ENCODE results near the gene PCBP1.

PCBP1 gene

DNA sequence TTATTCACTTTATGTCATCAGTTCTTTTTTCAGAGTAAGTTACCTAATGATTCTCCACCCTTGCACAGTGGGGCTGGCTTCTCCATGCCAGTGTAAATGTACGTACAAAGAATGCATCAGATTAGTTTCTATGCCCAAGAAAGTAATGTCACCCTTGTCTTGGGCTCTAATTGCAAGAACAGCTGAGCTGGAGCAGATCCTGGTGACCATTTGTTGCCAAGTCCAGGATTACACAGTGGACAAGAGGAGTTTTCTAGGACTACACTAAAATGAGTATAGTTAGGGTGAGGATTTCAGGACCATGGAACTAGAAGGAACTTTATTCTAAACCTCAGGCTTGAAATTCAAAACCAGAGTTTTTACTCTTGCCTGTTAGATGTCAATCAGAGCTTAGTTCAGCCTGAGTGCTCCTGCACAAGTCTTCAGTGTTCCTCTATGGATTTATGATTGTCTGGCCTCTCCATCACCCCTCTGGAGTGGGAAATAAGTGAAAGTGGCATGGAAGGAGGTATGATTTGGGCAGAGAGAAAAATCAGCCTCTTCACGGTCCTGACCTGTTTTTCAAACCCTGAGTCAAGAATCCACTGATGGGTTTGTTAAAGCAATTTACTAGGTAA lies 29.8 kb downstream of the PCBP1 start:
- Histone ChIP-seq H3K27ac (replicated peaks) (no peak overlapping the region), H3K4me3 (replicated peaks; ENCODE audit: insufficient read depth, low read length) (no peak overlapping the region), H3K27me3 (ENCODE audit: insufficient read depth, poor library complexity, severe bottlenecking) (no peaks in the 10 kb centered on the region)
- DNase-seq (ENCODE audit: low read depth in 1 of 2, low spot score in 1 of 2) = no peak
- TF ChIP-seq SPI1 (IDR thresholded peaks at IDR 0.05; ENCODE audit: borderline replicate concordance, low read depth) (no peak), POLR2AphosphoS5 (IDR thresholded peaks at IDR 0.05; ENCODE audit: low read depth) (no peak), CTCF (IDR thresholded peaks at IDR 0.05; ENCODE audit: insufficient read depth, low read length) (no peak)
- TF ChIP-seq, protein P1, sequence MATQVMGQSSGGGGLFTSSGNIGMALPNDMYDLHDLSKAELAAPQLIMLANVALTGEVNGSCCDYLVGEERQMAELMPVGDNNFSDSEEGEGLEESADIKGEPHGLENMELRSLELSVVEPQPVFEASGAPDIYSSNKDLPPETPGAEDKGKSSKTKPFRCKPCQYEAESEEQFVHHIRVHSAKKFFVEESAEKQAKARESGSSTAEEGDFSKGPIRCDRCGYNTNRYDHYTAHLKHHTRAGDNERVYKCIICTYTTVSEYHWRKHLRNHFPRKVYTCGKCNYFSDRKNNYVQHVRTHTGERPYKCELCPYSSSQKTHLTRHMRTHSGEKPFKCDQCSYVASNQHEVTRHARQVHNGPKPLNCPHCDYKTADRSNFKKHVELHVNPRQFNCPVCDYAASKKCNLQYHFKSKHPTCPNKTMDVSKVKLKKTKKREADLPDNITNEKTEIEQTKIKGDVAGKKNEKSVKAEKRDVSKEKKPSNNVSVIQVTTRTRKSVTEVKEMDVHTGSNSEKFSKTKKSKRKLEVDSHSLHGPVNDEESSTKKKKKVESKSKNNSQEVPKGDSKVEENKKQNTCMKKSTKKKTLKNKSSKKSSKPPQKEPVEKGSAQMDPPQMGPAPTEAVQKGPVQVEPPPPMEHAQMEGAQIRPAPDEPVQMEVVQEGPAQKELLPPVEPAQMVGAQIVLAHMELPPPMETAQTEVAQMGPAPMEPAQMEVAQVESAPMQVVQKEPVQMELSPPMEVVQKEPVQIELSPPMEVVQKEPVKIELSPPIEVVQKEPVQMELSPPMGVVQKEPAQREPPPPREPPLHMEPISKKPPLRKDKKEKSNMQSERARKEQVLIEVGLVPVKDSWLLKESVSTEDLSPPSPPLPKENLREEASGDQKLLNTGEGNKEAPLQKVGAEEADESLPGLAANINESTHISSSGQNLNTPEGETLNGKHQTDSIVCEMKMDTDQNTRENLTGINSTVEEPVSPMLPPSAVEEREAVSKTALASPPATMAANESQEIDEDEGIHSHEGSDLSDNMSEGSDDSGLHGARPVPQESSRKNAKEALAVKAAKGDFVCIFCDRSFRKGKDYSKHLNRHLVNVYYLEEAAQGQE (IDR thresholded peaks at IDR 0.05; ENCODE audit: insufficient replicate concordance, low read depth) = no peak

DNA sequence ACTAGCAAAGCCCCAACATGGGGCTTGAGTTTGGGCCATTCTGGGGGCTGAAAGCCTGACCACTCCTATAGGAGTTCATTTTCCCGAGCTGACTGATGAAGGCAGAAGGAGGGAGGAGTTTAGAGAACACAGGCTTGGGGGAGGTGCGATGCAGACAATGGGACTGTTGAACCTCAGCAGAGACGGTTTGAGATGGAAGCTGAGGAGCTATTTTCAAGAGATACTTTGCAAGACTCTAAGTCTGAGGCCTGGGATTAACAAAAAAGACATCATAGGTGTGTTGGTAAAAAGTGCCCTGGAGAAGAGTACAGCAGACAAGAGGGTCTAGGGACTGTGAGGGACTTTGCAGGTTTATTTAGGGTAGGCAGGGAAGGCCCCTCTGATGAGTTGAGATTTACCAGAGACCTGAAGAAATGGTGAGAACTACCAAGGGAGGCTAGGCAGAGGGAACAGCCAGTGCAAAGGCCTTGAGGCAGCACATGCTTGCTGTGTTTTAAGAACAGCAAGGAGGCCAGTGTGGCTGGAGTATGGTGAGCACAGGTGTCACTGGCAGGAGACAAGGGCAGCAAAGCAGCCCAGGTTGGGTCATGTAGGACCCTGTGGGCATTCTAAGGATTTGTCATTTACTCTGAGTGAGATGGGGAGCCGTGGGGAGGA lies 31.6 kb downstream of the PCBP1 start:
- peak in 1 of 2 experiments; percentile 58 for DNase-seq (ENCODE audit: low read depth in 1 of 2, low spot score in 1 of 2)
- H3K4me3 ChIP-seq (replicated peaks; ENCODE audit: insufficient read depth, low read length) = no peak overlapping the region
- TF ChIP-seq POLR2AphosphoS5 (IDR thresholded peaks at IDR 0.05; ENCODE audit: low read depth) (no peak), SPI1 (IDR thresholded peaks at IDR 0.05; ENCODE audit: borderline replicate concordance, low read depth) (no peak), CTCF (IDR thresholded peaks at IDR 0.05; ENCODE audit: insufficient read depth, low read length) (no peak), GABPA (IDR thresholded peaks at IDR 0.05; ENCODE audit: low read depth) (no peak)
- TF ChIP-seq, protein P1 (IDR thresholded peaks at IDR 0.05; ENCODE audit: insufficient replicate concordance, low read depth) = no peak
- H3K27me3 ChIP-seq (ENCODE audit: insufficient read depth, poor library complexity, severe bottlenecking) = no peaks in the 10 kb centered on the region
- H3K27ac ChIP-seq (replicated peaks) = peak overlapping the region; percentile 43

DNA sequence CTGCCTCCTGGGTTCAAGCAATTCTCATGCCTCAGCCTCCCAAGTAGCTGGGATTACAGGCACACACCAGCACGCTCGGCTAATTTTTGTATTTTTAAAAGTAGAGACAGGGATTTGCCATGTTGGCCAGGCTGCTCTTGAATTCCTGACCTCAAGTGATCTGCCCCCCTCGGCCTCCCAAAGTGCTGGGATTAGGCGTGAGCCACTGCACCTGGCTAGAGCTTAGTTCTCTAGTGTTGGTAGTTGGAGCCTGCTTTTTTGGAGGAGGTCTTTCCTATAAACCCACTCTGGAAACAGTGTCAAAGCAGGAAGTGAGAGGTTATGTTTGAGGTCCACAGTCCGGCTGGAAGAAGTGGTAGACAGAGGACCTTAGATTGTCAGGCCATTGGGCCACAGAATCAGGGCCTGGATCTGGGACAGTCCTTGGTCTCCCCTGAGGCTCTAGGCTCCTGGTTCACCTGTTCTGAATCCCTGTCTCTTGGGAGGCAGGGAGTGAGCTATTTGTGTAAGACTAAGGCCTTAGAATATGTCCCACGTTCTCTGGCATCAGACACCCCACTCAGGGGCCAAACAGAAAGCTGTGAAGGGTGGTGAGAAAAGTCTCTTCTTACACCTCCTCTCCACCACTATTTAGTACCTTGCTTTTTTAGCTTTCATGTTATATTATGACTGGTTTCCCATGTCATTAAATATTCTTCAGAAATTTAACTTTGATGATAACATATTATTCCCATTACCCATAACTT lies 34.5 kb downstream of the PCBP1 start:
- Histone ChIP-seq H3K4me3 (replicated peaks; ENCODE audit: insufficient read depth, low read length) (no peak overlapping the region), H3K27ac (replicated peaks) (peak overlapping the region; percentile 65), H3K27me3 (ENCODE audit: insufficient read depth, poor library complexity, severe bottlenecking) (no peaks in the 10 kb centered on the region)
- TF ChIP-seq GABPA (IDR thresholded peaks at IDR 0.05; ENCODE audit: low read depth) (no peak), POLR2AphosphoS5 (IDR thresholded peaks at IDR 0.05; ENCODE audit: low read depth) (no peak), CTCF (IDR thresholded peaks at IDR 0.05; ENCODE audit: insufficient read depth, low read length) (no peak), SPI1 (IDR thresholded peaks at IDR 0.05; ENCODE audit: borderline replicate concordance, low read depth) (no peak)
- TF ChIP-seq, protein P1 (IDR thresholded peaks at IDR 0.05; ENCODE audit: insufficient replicate concordance, low read depth) = no peak
- no peak for DNase-seq (ENCODE audit: low read depth in 1 of 2, low spot score in 1 of 2)
